Liver (tissue), 9 donors: ENCODE data around the gene TBC1D21. TPM values are rescaled to one million over a fixed set of nuclear protein-coding genes. Genes with fewer than 3 reads are reported as not detected.

Experiments used
- DNase-seq: peaks from one replicate; pipeline ENCODE4 v3.0.0-alpha.2; 2017; ENCODE audit warnings: low spot score
- H3K27ac ChIP-seq, 2 donors: one replicate each; pipeline ENCODE4 v1.7.0; 2013; ENCODE audit warnings: inconsistent platforms in 2 of 2, low read length in 2 of 2, control low read depth in 1 of 2, low read depth in 1 of 2, mild to moderate bottlenecking in 1 of 2
- H3K27me3 ChIP-seq, 4 donors: one replicate each; pipeline versions ENCODE4 v1.6.1 to v1.7.0; 2013; ENCODE audit warnings: low read length in 3 of 4, inconsistent platforms in 1 of 4, mild to moderate bottlenecking in 1 of 4, moderate library complexity in 1 of 4; ENCODE audit not compliant: control insufficient read depth in 4 of 4, insufficient read depth in 4 of 4
- H3K36me3 ChIP-seq, 4 donors: one replicate each; pipeline versions ENCODE4 v1.6.1 to v1.7.0; 2013; ENCODE audit warnings: low read length in 3 of 4, mild to moderate bottlenecking in 3 of 4, low read depth in 1 of 4, moderate library complexity in 1 of 4; ENCODE audit not compliant: control insufficient read depth in 4 of 4, insufficient read depth in 3 of 4
- H3K4me1 ChIP-seq, 4 donors: one replicate each; pipeline versions ENCODE4 v1.6.1 to v1.7.0; 2013; ENCODE audit warnings: low read length in 3 of 4, mild to moderate bottlenecking in 3 of 4, moderate library complexity in 1 of 4; ENCODE audit not compliant: control insufficient read depth in 4 of 4, insufficient read depth in 4 of 4
- H3K4me3 ChIP-seq, 3 donors: one replicate each; pipeline versions ENCODE4 v1.6.1 to v1.7.0; 2013; ENCODE audit warnings: low read length in 3 of 3, control low read depth in 1 of 3, low read depth in 1 of 3, mild to moderate bottlenecking in 1 of 3
- H3K9ac ChIP-seq, 2 donors: one replicate each; pipeline ENCODE4 v1.7.0; 2013; ENCODE audit warnings: low read length in 2 of 2, mild to moderate bottlenecking in 2 of 2, moderate library complexity in 2 of 2, control low read depth in 1 of 2, low read depth in 1 of 2
- H3K9me3 ChIP-seq, 4 donors: one replicate each; pipeline versions ENCODE4 v1.6.1 to v1.7.0; 2013; ENCODE audit warnings: low read length in 3 of 4; ENCODE audit not compliant: control insufficient read depth in 4 of 4
- FOXA1 ChIP-seq: IDR thresholded peaks from 2 replicates; pipeline ENCODE4 v1.6.1; 2016; ENCODE audit warnings: antibody characterized with exemption
- FOXA2 ChIP-seq: IDR thresholded peaks from 2 replicates; pipeline ENCODE4 v1.6.1; 2016; ENCODE audit warnings: antibody characterized with exemption
- HNF4G ChIP-seq: IDR thresholded peaks from 2 replicates; pipeline ENCODE4 v1.6.1; 2016; ENCODE audit warnings: antibody characterized with exemption
- JUND ChIP-seq, 2 donors: IDR thresholded peaks; 2 replicates each; pipeline ENCODE4 v1.6.1; 2016; ENCODE audit warnings: antibody characterized with exemption in 2 of 2
- NR2F2 ChIP-seq: IDR thresholded peaks from 2 replicates; pipeline ENCODE4 v1.6.1; 2016; ENCODE audit warnings: antibody characterized with exemption
- RAD21 ChIP-seq, 2 donors: IDR thresholded peaks; 2 replicates each; pipeline ENCODE4 v1.6.1; 2016; ENCODE audit warnings: antibody characterized with exemption in 2 of 2, mild to moderate bottlenecking in 2 of 2
- REST ChIP-seq: IDR thresholded peaks from 2 replicates; pipeline ENCODE4 v1.6.1; 2016; ENCODE audit warnings: antibody characterized with exemption, mild to moderate bottlenecking
- SP1 ChIP-seq: IDR thresholded peaks from 2 replicates; pipeline ENCODE4 v1.6.1; 2018; ENCODE audit warnings: antibody characterized with exemption, mild to moderate bottlenecking
- TAF1 ChIP-seq: conservative IDR thresholded peaks from 2 replicates; pipeline ENCODE4 v1.6.1; 2016; ENCODE audit warnings: antibody characterized with exemption, mild to moderate bottlenecking
- WGBS: extraction: QIAGEN DNeasy Blood & Tissue Kit; methylation state at CpG from one replicate; pipeline ENCODE4 v1.1.7; 2013; 5-methylcytosine and 5-hydroxymethylcytosine counted together
- polyA plus RNA-seq, 2 donors: library from polyadenylated mRNA; stranded (reverse) in 1 of 2; unstranded in 1 of 2; fragments of 200-250 nt in 1 of 2; fragments of >200 nt in 1 of 2; fragmentation: Nextera tagmentation in 1 of 2; extraction: Ambion mirVana in 1 of 2; gene quantifications; one replicate each; pipeline versions ENCODE4 v1.2.1 to v1.2.3, GENCODE V29; 2013 to 2015
- total RNA-seq, 2 donors: library from RNA; depleted of rRNA; stranded (reverse); fragments of >200 nt; gene quantifications; one replicate each; pipeline ENCODE4 v1.2.3, GENCODE V29; 2014
- TF ChIP-seq, protein P1 (sequence below): fragments of 150-350 bp; IDR thresholded peaks from 2 replicates; pipeline ENCODE4 v1.5.1; 2017; ENCODE audit warnings: improper control_type of control experiment, low read depth, low read length; ENCODE audit not compliant: missing input control
- donor health status: healthy.
- donor health status: healthy.
- donor health status: healthy.
- donor health status: healthy.
- donor health status: healthy.

Gene TBC1D21
- total and polyA plus RNA-seq, 4 donors: not detected

DNA sequence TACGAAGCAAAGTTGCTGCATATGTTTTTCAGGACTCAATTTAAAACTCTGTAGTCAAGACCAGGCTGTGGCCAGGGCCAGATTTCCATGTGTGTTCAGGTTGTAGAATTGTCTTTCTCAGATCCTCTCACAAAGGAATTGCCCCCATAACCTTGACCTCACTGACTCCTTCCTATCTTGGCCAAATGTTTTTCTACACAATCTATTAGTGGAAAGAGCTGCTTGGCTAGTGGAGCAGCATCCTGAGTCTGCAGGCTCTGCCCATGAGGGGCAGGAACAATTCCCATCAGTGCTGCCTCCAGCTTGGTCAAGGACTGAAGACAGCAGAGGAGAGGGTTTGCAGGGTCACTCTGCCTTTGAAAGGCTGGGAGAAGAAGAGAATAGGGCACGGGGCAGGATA is 6.9 kb upstream of the TBC1D21 start:
- no peaks in the 10 kb centered on the region for H3K9me3 ChIP-seq
- TF ChIP-seq NR2F2 (peak; percentile 78), RAD21 (IDR thresholded peaks at IDR 0.05) (no peak)
- no peaks in the 10 kb centered on the region for H3K27me3 ChIP-seq
- WGBS: 40% methylated on average over 2 of the region's 2 CpGs
- no peaks in the 10 kb centered on the region for H3K36me3 ChIP-seq
- H3K4me1 ChIP-seq: no peaks in the 10 kb centered on the region
- no peak overlapping the region for H3K27ac ChIP-seq
- no peak overlapping the region for H3K4me3 ChIP-seq
- no peak for DNase-seq
- H3K9ac ChIP-seq: no peak overlapping the region

- 38% methylated on average over 6 of the region's 6 CpGs for WGBS
- no peak for DNase-seq
Measured at GRCh38 chr15:73866881-73867410, 6.4 kb upstream of the TBC1D21 start.

GRCh38 chr15:73867426-73867825 is 5.9 kb upstream of the TBC1D21 start:
- Histone ChIP-seq H3K27ac (no peak overlapping the region), H3K9ac (no peak overlapping the region), H3K4me3 (no peak overlapping the region), H3K9me3 (no peaks in the 10 kb centered on the region), H3K27me3 (no peaks in the 10 kb centered on the region), H3K36me3 (no peaks in the 10 kb centered on the region), H3K4me1 (no peaks in the 10 kb centered on the region)
- DNase-seq: no peak
- 62% methylated on average over 3 of the region's 3 CpGs for WGBS
- no peak for TF ChIP-seq FOXA1
- no peak for TF ChIP-seq FOXA2
- no peak for TF ChIP-seq TAF1
- no peak for TF ChIP-seq JUND (IDR thresholded peaks at IDR 0.05)
- no peak for TF ChIP-seq SP1
- no peak for TF ChIP-seq REST

More at GRCh38 chr15:73866881-73867410, 6.4 kb upstream of the TBC1D21 start:
- no peaks in the 10 kb centered on the region for H3K4me1 ChIP-seq
- no peak overlapping the region for H3K27ac ChIP-seq
- TF ChIP-seq, protein P1, sequence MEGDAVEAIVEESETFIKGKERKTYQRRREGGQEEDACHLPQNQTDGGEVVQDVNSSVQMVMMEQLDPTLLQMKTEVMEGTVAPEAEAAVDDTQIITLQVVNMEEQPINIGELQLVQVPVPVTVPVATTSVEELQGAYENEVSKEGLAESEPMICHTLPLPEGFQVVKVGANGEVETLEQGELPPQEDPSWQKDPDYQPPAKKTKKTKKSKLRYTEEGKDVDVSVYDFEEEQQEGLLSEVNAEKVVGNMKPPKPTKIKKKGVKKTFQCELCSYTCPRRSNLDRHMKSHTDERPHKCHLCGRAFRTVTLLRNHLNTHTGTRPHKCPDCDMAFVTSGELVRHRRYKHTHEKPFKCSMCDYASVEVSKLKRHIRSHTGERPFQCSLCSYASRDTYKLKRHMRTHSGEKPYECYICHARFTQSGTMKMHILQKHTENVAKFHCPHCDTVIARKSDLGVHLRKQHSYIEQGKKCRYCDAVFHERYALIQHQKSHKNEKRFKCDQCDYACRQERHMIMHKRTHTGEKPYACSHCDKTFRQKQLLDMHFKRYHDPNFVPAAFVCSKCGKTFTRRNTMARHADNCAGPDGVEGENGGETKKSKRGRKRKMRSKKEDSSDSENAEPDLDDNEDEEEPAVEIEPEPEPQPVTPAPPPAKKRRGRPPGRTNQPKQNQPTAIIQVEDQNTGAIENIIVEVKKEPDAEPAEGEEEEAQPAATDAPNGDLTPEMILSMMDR: no peak
- no peak for TF ChIP-seq HNF4G
- no peaks in the 10 kb centered on the region for H3K27me3 ChIP-seq
- H3K9ac ChIP-seq: no peak overlapping the region
- H3K9me3 ChIP-seq: no peaks in the 10 kb centered on the region
- no peak overlapping the region for H3K4me3 ChIP-seq
- H3K36me3 ChIP-seq: no peaks in the 10 kb centered on the region
